GM23338 (cell line): ENCODE measurements around the gene PCDHB5. TPM values are rescaled to one million over a fixed set of nuclear protein-coding genes. Genes with fewer than 3 reads are reported as not detected.

ENCODE experiments used
- ATAC-seq: fragments of 200-7000 bp; cut with Tn5 transposase; 3 replicates; pipeline ENCODE4 v1.9.1; 2020
- DNase-seq: peaks from one replicate; pipeline ENCODE4 v3.0.0-alpha.2; 2015; ENCODE audit warnings: low spot score
- H2AFZ ChIP-seq: fragments of 200-600 bp; sonication (generic); 2 replicates; pipeline ENCODE4 v1.8.0; 2016; ENCODE audit warnings: antibody characterized with exemption, mild to moderate bottlenecking, moderate library complexity
- H3F3A ChIP-seq: fragments of 200-600 bp; sonication (generic); replicated peaks from 2 replicates; pipeline ENCODE4 v1.8.0; 2017; ENCODE audit warnings: antibody characterized with exemption, mixed run types, low read depth
- H3K27ac ChIP-seq: fragments of 200-600 bp; sonication (generic); 2 replicates; pipeline ENCODE4 v1.6.1; 2016; ENCODE audit warnings: low read depth
- H3K27me3 ChIP-seq: fragments of 200-600 bp; sonication (generic); 2 replicates; pipeline ENCODE4 v1.8.0; 2016; ENCODE audit warnings: mild to moderate bottlenecking, mixed run types, moderate library complexity; ENCODE audit not compliant: insufficient read depth
- H3K36me3 ChIP-seq: fragments of 200-600 bp; sonication (generic); 2 replicates; pipeline ENCODE4 v1.8.0; 2016; ENCODE audit warnings: mild to moderate bottlenecking; ENCODE audit not compliant: insufficient read depth
- H3K4me1 ChIP-seq: fragments of 200-600 bp; sonication (generic); 2 replicates; pipeline ENCODE4 v1.8.0; 2016; ENCODE audit warnings: mild to moderate bottlenecking, moderate library complexity; ENCODE audit not compliant: insufficient read depth
- H3K4me2 ChIP-seq: fragments of 200-600 bp; sonication (generic); 2 replicates; pipeline ENCODE4 v1.7.1; 2017; ENCODE audit warnings: mixed run types
- H3K4me3 ChIP-seq: fragments of 200-600 bp; sonication (generic); 2 replicates; pipeline ENCODE4 v1.6.1; 2016; ENCODE audit warnings: mixed run types
- H3K79me2 ChIP-seq: fragments of 200-600 bp; sonication (generic); replicated peaks from 2 replicates; pipeline ENCODE4 v1.8.0; 2017; ENCODE audit warnings: mild to moderate bottlenecking; ENCODE audit not compliant: insufficient read depth
- H3K9me2 ChIP-seq: fragments of 200-600 bp; sonication (generic); 2 replicates; pipeline ENCODE4 v1.8.0; 2017; ENCODE audit not compliant: insufficient read depth
- H4K20me1 ChIP-seq: fragments of 200-600 bp; sonication (generic); replicated peaks from 2 replicates; pipeline ENCODE4 v1.8.0; 2017; ENCODE audit warnings: mild to moderate bottlenecking; ENCODE audit not compliant: insufficient read depth
- H3K27ac Mint-ChIP-seq: 2 replicates; pipeline ENCODE4 v1.8.0; 2020; ENCODE audit warnings: inconsistent platforms, mild to moderate bottlenecking, moderate library complexity, mixed read lengths
- H3K27me3 Mint-ChIP-seq: 3 replicates; pipeline ENCODE4 v1.8.0; 2022; ENCODE audit warnings: low read depth, mild to moderate bottlenecking, moderate library complexity, mixed read lengths, inconsistent platforms; ENCODE audit not compliant: insufficient read depth, poor library complexity
- H3K36me3 Mint-ChIP-seq: 3 replicates; pipeline ENCODE4 v1.8.0; 2021; ENCODE audit warnings: low read depth, mild to moderate bottlenecking, inconsistent platforms, moderate library complexity, mixed read lengths
- H3K4me1 Mint-ChIP-seq: 3 replicates; pipeline ENCODE4 v1.8.0; 2020; ENCODE audit warnings: mild to moderate bottlenecking, inconsistent platforms, mixed read lengths
- H3K4me3 Mint-ChIP-seq: 3 replicates; pipeline ENCODE4 v1.8.0; 2021; ENCODE audit warnings: moderate library complexity, mild to moderate bottlenecking, inconsistent platforms, mixed read lengths
- H3K9me3 Mint-ChIP-seq: 3 replicates; pipeline ENCODE4 v1.8.0; 2020; ENCODE audit warnings: moderate library complexity, mild to moderate bottlenecking, inconsistent platforms, mixed read lengths
- CTCF ChIP-seq, 2 experiments: fragments of 200-600 bp in 1 of 2; sonication (generic) in 1 of 2; conservative IDR thresholded peaks; 2 replicates each; pipeline versions ENCODE4 v1.5.1 to v1.6.1; 2016 to 2017; ENCODE audit warnings: antibody characterized with exemption in 2 of 2, low read depth in 2 of 2, mild to moderate bottlenecking in 2 of 2, moderate library complexity in 1 of 2
- ETS1 ChIP-seq: IDR thresholded peaks from 2 replicates; pipeline ENCODE4 v1.6.1; 2016; ENCODE audit warnings: antibody characterized with exemption
- EZH2 ChIP-seq: fragments of 200-600 bp; sonication (generic); IDR thresholded peaks from one replicate; pipeline ENCODE4 v1.8.0; 2017; ENCODE audit warnings: antibody characterized with exemption, mild to moderate bottlenecking, low read depth; ENCODE audit not compliant: unreplicated experiment
- JUNB ChIP-seq: IDR thresholded peaks from one replicate; pipeline ENCODE4 v1.6.1; 2016; ENCODE audit warnings: antibody characterized with exemption; ENCODE audit not compliant: unreplicated experiment
- POLR2AphosphoS5 ChIP-seq: IDR thresholded peaks from 2 replicates; pipeline ENCODE4 v1.6.1; 2016; ENCODE audit warnings: antibody characterized with exemption, low read depth
- REST ChIP-seq: IDR thresholded peaks from one replicate; pipeline ENCODE4 v1.6.1; 2018; ENCODE audit warnings: antibody characterized with exemption; ENCODE audit not compliant: unreplicated experiment
- ZNF114 ChIP-seq: fragments of 250-450 bp; sonication (Bioruptor Pico); IDR thresholded peaks from 2 replicates; pipeline ENCODE4 v1.5.0; 2020; ENCODE audit warnings: mild to moderate bottlenecking, moderate library complexity
- ZNF331 ChIP-seq: fragments of 250-450 bp; sonication (Bioruptor Pico); IDR thresholded peaks from 2 replicates; pipeline ENCODE4 v1.5.0; 2020; ENCODE audit warnings: low read depth, mild to moderate bottlenecking, moderate library complexity
- long read RNA-seq: library from polyadenylated mRNA; unstranded; transcript quantifications from one replicate; pipeline ENCODE4 v2.0.0, GENCODE V29; 2020; ENCODE audit not compliant: unreplicated experiment
- polyA plus RNA-seq: library from polyadenylated mRNA; unstranded; fragments of >200 nt; fragmentation: Nextera tagmentation; extraction: Ambion mirVana; gene quantifications from 2 replicates; pipeline ENCODE4 v1.2.1, GENCODE V29; 2016
- total RNA-seq: library from RNA; depleted of rRNA; stranded (reverse); fragments of >200 nt; shearing (Covaris generic); gene quantifications from 2 replicates; pipeline ENCODE4 v1.2.3, GENCODE V29; 2014; rRNA removed

The PCDHB5 gene
- total RNA-seq (37.7 and 49.7 TPM in 2 replicates), polyA plus RNA-seq (18.7 and 20.0 TPM in 2 replicates)
- long read RNA-seq, partial matches to known transcripts = 0 of 4 reads
- long read RNA-seq, other reads (novel, unspliced or antisense) = 1 of 4 reads

GRCh38 chr5:141135030-141135717, at the start of gene PCDHB5:
Gene PCDHB5 (plus strand): TSS chr5:141135206. CDS start chr5:141135435, 229 bp downstream.
- Histone ChIP-seq H3K4me3 (peak within 1 kb of the TSS; percentile 69), H3K4me1 (no peaks in the 10 kb centered on the region), H3F3A (no peaks in the 10 kb centered on the region), H3K27ac (peak within 1 kb of the TSS; percentile 64), H3K9me2 (no peaks in the 10 kb centered on the region), H4K20me1 (no peaks in the 10 kb centered on the region), H3K27me3 (no peaks in the 10 kb centered on the region), H3K79me2 (peaks cover 24% of the 10 kb centered on the region), H2AFZ (peak within 1 kb of the TSS; percentile 84), H3K4me2 (peak within 1 kb of the TSS; percentile 94), H3K36me3 (no peaks in the 10 kb centered on the region; the same call in 1 of the 2 replicates)
- peak within 1 kb of the TSS; percentile 78 for H3K4me3 Mint-ChIP-seq
- H3K36me3 Mint-ChIP-seq = peaks cover 55% of the 10 kb centered on the region
- ATAC-seq (peak; percentile 90), DNase-seq (peak; percentile 94)
- peaks cover 2% of the 10 kb centered on the region for H3K27me3 Mint-ChIP-seq
- no peak for TF ChIP-seq ZNF331 (CRISPR knock-in tag)
- peak; percentile 87 to 93 for TF ChIP-seq CTCF (conservative IDR thresholded peaks at IDR 0.05; ENCODE audit: low read depth in 2 of 2)
- TF ChIP-seq POLR2AphosphoS5 = peak; percentile 42; the same call in 1 of the 2 replicates
- TF ChIP-seq ZNF114 (CRISPR knock-in tag) = no peak
- no peak for TF ChIP-seq EZH2
- TF ChIP-seq ETS1 = no peak
- H3K27ac Mint-ChIP-seq = peak within 1 kb of the TSS; percentile 95
- no peaks in the 10 kb centered on the region for H3K4me1 Mint-ChIP-seq
- peaks cover 61% of the 10 kb centered on the region for H3K9me3 Mint-ChIP-seq

DNA sequence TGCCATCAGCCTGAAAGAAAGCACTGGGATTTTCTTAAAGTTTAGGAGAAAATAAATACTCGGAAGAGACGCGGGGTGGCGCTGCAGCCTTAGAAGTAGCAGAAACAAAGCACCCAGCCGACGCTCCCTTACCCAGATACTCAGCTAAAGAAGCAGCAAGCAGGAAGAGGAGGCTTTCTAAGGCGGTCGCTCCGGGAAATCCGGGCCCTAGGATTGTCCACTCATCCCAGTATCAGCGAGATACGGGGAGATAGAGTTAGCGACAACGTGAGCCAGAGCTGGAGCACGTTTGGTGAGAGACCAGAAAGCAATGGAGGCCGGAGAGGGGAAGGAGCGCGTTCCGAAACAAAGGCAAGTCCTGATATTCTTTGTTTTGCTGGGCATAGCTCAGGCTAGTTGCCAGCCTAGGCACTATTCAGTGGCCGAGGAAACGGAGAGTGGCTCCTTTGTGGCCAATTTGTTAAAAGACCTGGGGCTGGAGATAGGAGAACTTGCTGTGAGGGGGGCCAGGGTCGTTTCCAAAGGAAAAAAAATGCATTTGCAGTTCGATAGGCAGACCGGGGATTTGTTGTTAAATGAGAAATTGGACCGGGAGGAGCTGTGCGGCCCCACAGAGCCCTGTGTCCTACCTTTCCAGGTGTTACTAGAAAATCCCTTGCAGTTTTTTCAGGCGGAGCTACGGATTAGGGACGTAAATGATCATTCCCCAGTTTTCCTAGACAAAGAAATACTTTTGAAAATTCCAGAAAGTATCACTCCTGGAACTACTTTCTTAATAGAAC, 40.3 kb upstream of the PCDHB5 start, which contains the start of gene PCDHB2:
Gene PCDHB2 (plus strand): TSS at position 135 of the 782 bp plus-strand sequence. CDS start 176 bp downstream, at position 311.
- Mint-ChIP-seq H3K27ac (peak within 1 kb of the TSS; percentile 95), H3K4me1 (peaks cover 8% of the 10 kb centered on the region; the same call in 2 of the 3 replicates), H3K4me3 (peak within 1 kb of the TSS; percentile 93), H3K9me3 (peaks cover 26% of the 10 kb centered on the region; the same call in 2 of the 3 replicates), H3K27me3 (no peaks in the 10 kb centered on the region), H3K36me3 (peaks cover 35% of the 10 kb centered on the region)
- H4K20me1 ChIP-seq = no peaks in the 10 kb centered on the region; the same call in 1 of the 2 replicates
- no peaks in the 10 kb centered on the region for H3K36me3 ChIP-seq
- H3K27ac ChIP-seq = peak within 1 kb of the TSS; percentile 70
- no peaks in the 10 kb centered on the region for H3K9me2 ChIP-seq
- peak; percentile 98 for DNase-seq
- H3K4me1 ChIP-seq = no peaks in the 10 kb centered on the region
- no peak for TF ChIP-seq ZNF114 (CRISPR knock-in tag)
- no peak for TF ChIP-seq EZH2
- no peak for TF ChIP-seq REST
- TF ChIP-seq ZNF331 (CRISPR knock-in tag) = no peak
- TF ChIP-seq JUNB = peak; percentile 60
- peak; percentile 83 for TF ChIP-seq POLR2AphosphoS5
- peak; percentile 88 to 89 for TF ChIP-seq CTCF (conservative IDR thresholded peaks at IDR 0.05; ENCODE audit: low read depth in 2 of 2)
- TF ChIP-seq ETS1 = peak; percentile 28; the same call in 1 of the 2 replicates
- H3K4me2 ChIP-seq = peak within 1 kb of the TSS; percentile 89
- peak; percentile 97 for ATAC-seq
- H3F3A ChIP-seq = no peaks in the 10 kb centered on the region
- peaks cover 30% of the 10 kb centered on the region for H3K79me2 ChIP-seq
- H3K4me3 ChIP-seq = peak within 1 kb of the TSS; percentile 68
- no peaks in the 10 kb centered on the region for H3K27me3 ChIP-seq
- H2AFZ ChIP-seq = peak within 1 kb of the TSS; percentile 7
